Stimulated activated memory B cell treated with anti-CD40 and anti-IgM and Interleukin-4, amounts not matched to agents 10 μg/mL and 1 μg/mL and 100 μg/mL, for 72 hours (primary cell): ENCODE data around the gene PALM2AKAP2.
"Not testable (repeated sequence)": the region's sequence is repeated elsewhere in the genome, so short reads cannot be mapped to it uniquely, and the experiment has no call there.

Experiments
- ATAC-seq: fragments of 150-1000 bp; cut with Tn5 transposase; 2 replicates; pipeline ENCODE4 v1.10.0; 2021
- H3K27ac Mint-ChIP-seq: one replicate; pipeline ENCODE4 v1.8.0; 2022; ENCODE audit warnings: mild to moderate bottlenecking, mixed read lengths
- H3K27me3 Mint-ChIP-seq: one replicate; pipeline ENCODE4 v1.8.0; 2022; ENCODE audit warnings: mixed read lengths
- H3K36me3 Mint-ChIP-seq: one replicate; pipeline ENCODE4 v1.8.0; 2022; ENCODE audit warnings: mixed read lengths
- H3K4me1 Mint-ChIP-seq: one replicate; pipeline ENCODE4 v1.8.0; 2022; ENCODE audit warnings: mixed read lengths
- H3K4me3 Mint-ChIP-seq: one replicate; pipeline ENCODE4 v1.8.0; 2022; ENCODE audit warnings: mild to moderate bottlenecking, moderate library complexity, mixed read lengths
- H3K9me3 Mint-ChIP-seq: one replicate; pipeline ENCODE4 v1.8.0; 2022; ENCODE audit warnings: mixed read lengths

Gene PALM2AKAP2

DNA sequence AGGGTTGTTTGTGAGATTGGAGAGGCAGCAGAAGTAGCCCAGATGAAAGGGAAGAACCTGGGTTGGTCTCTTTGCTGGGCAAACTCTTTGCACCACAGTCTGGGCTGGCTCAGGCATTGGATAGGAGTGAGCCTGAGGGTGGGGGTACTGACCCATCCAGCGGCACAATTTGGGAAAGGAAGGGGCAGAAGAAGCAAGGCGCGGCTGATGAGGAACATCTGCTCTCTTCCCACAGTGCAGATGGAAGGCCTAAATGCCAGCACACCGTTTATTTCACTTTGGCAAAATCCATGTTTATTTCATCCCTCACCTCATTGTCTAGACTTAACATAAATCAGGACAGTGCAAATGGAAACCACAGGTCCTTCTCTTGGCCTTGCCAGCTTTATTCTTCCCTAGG lies 32.3 kb downstream of the PALM2AKAP2 start:
- peaks cover 4% of the 10 kb centered on the region for H3K9me3 Mint-ChIP-seq
- H3K4me3 Mint-ChIP-seq = no peak overlapping the region
- H3K27ac Mint-ChIP-seq = no peak overlapping the region
- H3K27me3 Mint-ChIP-seq = peaks cover 23% of the 10 kb centered on the region
- no peaks in the 10 kb centered on the region for H3K4me1 Mint-ChIP-seq
- no peaks in the 10 kb centered on the region for H3K36me3 Mint-ChIP-seq
- ATAC-seq = no peak

DNA sequence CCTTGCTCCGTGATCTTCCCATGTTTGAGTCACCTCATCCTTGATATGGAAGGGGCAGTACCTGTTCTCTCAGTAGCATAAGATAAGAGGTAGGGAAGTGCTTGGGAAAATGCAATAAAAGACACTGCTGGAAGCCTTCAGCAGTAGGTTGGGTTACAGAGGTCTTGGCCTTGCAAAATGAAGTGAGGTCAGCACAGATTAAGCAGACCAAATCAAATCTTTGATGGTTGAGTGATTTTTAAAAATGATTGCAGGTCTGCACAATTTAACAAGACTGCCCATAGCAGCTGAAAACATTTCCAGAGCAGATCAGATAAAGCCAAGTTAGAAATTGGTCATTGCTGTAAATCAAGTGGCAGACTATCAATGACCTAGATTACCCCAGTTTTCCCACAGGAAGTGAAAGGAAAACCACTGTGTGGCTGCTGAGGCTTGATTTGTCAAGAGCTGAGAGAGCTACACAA lies 32.9 kb downstream of the PALM2AKAP2 start:
- Mint-ChIP-seq H3K36me3 (no peaks in the 10 kb centered on the region), H3K27me3 (peaks cover 23% of the 10 kb centered on the region), H3K27ac (no peak overlapping the region), H3K4me3 (no peak overlapping the region), H3K9me3 (peaks cover 4% of the 10 kb centered on the region), H3K4me1 (no peaks in the 10 kb centered on the region)
- ATAC-seq = no peak

DNA sequence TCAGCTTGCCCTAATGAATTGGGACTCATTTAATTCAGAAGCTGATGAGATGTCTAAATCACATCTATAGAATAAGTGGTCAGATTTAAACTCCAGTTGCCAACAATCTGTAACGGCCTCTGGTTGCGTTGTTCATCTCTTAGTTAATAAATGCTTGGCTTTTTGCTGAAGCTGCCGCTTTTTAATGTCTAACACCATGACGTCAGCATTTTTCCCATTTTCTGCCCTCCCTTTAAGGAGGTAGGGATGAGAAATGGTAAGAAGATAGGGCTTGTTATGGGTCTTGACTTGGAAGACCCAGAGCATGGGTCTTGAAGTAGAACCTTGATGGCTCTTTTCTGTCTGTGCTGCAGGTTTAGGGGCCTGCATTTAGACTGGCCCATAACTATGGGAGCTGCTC lies 33.3 kb downstream of the PALM2AKAP2 start:
- Mint-ChIP-seq H3K9me3 (no peaks in the 10 kb centered on the region), H3K27ac (no peak overlapping the region), H3K4me1 (no peaks in the 10 kb centered on the region), H3K4me3 (no peak overlapping the region), H3K27me3 (peaks cover 23% of the 10 kb centered on the region), H3K36me3 (no peaks in the 10 kb centered on the region)
- ATAC-seq = no peak

DNA sequence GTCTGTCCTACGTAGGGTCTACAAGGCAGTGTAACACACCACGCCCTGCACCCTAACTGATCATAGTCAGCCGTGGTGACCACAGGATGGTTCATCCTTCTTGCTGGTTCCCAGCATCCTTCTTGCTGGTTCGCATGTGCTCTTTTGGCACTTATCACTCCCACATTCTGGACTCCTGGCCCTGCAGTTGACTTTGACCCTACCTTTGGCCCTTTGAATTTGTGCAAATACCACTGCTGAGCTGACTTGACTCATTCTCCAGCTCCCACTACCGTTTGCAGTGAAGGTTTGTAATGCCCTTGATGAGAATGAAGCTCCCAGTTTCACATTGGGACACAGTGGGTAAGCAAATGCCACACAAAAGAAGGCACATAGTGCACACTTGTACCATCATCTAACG lies 33.8 kb downstream of the PALM2AKAP2 start:
- H3K4me1 Mint-ChIP-seq = no peaks in the 10 kb centered on the region
- H3K27ac Mint-ChIP-seq = no peak overlapping the region
- no peaks in the 10 kb centered on the region for H3K36me3 Mint-ChIP-seq
- ATAC-seq = no peak
- no peak overlapping the region for H3K4me3 Mint-ChIP-seq
- peaks cover 23% of the 10 kb centered on the region for H3K27me3 Mint-ChIP-seq
- H3K9me3 Mint-ChIP-seq = no peaks in the 10 kb centered on the region

GRCh38 chr9:109815366-109815947 lies 35.5 kb downstream of the PALM2AKAP2 start:
- Mint-ChIP-seq H3K4me1 (no peaks in the 10 kb centered on the region), H3K27me3 (peaks cover 14% of the 10 kb centered on the region), H3K9me3 (no peaks in the 10 kb centered on the region), H3K27ac (no peak overlapping the region), H3K36me3 (no peaks in the 10 kb centered on the region), H3K4me3 (no peak overlapping the region)
- ATAC-seq = no peak

DNA sequence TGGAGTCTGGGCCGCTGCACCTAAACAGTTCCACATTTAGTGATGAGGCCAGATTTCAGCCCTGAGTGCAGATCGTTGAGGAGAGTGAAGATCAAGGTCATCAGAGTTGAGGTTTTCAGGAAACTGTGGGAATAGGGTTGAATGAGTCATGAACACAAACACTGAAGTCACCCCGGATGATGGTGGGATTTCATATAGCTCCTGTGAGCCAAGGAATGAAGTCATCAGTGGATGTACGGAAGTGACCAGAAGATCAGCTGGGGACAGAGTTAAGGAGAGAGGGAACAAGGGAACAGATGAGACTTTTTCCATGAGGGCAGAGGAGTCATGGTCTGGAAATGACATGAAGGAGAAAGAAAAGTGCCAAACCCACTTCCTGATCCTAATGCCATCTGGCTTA lies 36.5 kb downstream of the PALM2AKAP2 start:
- peaks cover 6% of the 10 kb centered on the region for H3K27me3 Mint-ChIP-seq
- H3K36me3 Mint-ChIP-seq = no peaks in the 10 kb centered on the region
- no peak for ATAC-seq
- H3K4me1 Mint-ChIP-seq = no peaks in the 10 kb centered on the region
- no peaks in the 10 kb centered on the region for H3K9me3 Mint-ChIP-seq
- H3K27ac Mint-ChIP-seq = no peak overlapping the region
- H3K4me3 Mint-ChIP-seq = no peak overlapping the region

DNA sequence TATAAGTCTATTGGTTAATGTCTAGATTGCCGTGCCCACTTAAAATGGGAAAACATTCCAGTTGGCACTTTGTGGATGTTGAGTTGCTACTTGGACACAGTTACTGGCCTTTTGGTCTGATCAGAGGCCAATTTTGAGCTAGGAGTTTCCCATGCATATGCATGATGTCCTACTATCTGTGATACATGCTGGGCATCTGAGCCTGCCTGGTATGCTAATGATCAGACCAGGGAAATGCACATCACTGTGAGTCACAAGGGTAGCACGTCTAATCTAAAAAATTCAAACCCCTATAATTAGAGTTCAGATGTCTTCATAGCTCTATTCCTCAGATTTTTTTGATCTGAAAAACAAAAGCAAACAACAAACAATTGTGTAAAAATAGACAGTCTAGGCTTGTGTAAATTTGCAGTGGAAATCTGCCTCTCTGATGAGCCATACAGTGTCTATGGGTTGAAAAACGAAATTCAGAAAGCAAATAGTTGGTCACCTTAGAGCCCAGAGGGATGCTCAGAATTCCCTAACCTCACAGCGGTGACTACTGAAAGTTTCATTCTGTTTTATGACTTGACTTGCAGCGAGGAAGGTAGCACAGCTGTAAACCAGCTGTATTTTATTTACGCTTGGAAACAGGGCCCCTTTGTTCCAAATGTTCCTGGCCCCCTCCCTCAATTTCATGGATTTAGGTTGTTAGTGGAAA lies 37.3 kb downstream of the PALM2AKAP2 start:
- no peaks in the 10 kb centered on the region for H3K4me1 Mint-ChIP-seq
- peaks cover 3% of the 10 kb centered on the region for H3K27me3 Mint-ChIP-seq
- ATAC-seq = no peak
- H3K27ac Mint-ChIP-seq = no peak overlapping the region
- no peak overlapping the region for H3K4me3 Mint-ChIP-seq
- no peaks in the 10 kb centered on the region for H3K9me3 Mint-ChIP-seq
- H3K36me3 Mint-ChIP-seq = no peaks in the 10 kb centered on the region

DNA sequence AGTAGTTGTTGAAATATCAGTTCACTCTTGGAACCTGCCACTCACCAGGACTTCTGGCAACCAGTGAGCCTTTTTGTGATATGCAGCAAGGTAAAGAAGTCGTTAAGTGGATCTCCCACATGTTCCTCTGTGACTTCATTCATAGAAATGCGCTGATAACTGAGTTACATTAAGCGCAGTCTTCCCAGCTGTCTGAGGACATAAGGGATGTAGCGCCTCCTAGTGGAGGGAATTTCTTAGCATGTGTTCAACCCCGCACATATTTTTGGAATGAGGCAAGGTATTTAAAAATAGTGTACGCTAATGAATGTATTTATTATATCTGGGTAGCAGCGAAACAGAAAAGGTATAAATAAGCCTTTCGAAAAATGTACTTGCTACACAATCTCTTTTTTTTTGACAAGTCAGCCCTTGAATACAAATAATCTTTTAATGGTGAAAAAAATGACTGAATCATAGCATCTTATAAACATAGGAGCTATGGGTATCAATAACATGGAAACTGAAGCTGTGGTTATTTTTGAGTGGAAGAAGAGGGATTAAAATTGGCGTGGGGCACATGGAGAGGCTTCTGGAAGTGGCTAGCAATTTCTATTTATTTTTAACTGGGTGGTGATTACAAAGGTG lies 38.0 kb downstream of the PALM2AKAP2 start:
- Mint-ChIP-seq H3K27ac (no peak overlapping the region), H3K36me3 (no peaks in the 10 kb centered on the region), H3K27me3 (peaks cover 8% of the 10 kb centered on the region), H3K9me3 (no peaks in the 10 kb centered on the region), H3K4me1 (no peaks in the 10 kb centered on the region), H3K4me3 (no peak overlapping the region)
- no peak for ATAC-seq

DNA sequence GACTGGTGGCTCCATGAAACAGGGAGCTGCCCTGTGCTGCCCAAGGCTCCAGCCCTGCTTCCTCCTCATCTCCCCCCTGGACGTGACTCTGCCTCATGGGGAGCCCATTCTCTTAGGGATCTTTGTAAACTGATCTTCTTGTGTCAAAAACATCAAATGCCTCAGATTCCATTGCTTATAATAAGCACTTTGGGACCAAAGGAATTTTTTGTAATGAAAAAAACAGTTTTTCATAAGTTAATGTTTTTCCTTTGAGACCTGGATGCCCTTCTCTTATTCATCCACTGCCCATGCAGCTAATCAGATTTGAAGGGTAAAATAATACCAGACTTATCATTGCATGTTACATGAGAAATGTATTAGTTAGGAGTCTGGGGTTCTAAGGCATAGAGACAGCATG lies 41.7 kb downstream of the PALM2AKAP2 start:
- ATAC-seq = no peak
- Mint-ChIP-seq H3K27ac (no peak overlapping the region), H3K36me3 (no peaks in the 10 kb centered on the region), H3K27me3 (peaks cover 19% of the 10 kb centered on the region), H3K9me3 (no peaks in the 10 kb centered on the region), H3K4me1 (no peaks in the 10 kb centered on the region), H3K4me3 (no peak overlapping the region)

GRCh38 chr9:109825383-109825782 lies 45.4 kb downstream of the PALM2AKAP2 start:
- H3K4me3 Mint-ChIP-seq, H3K4me1 Mint-ChIP-seq, H3K9me3 Mint-ChIP-seq, ATAC-seq, H3K36me3 Mint-ChIP-seq, H3K27ac Mint-ChIP-seq: not testable (repeated sequence)
- H3K27me3 Mint-ChIP-seq = peaks cover 19% of the 10 kb centered on the region

- Mint-ChIP-seq H3K36me3 (no peaks in the 10 kb centered on the region), H3K27me3 (peaks cover 19% of the 10 kb centered on the region), H3K4me3 (no peak overlapping the region), H3K27ac (no peak overlapping the region), H3K4me1 (no peaks in the 10 kb centered on the region), H3K9me3 (no peaks in the 10 kb centered on the region)
- no peak for ATAC-seq
These were observed 46.6 kb downstream of the PALM2AKAP2 start for GRCh38 chr9:109826559-109826958.

GRCh38 chr9:109828254-109828653 lies 48.3 kb downstream of the PALM2AKAP2 start:
- no peak for ATAC-seq
- H3K4me1 Mint-ChIP-seq = no peaks in the 10 kb centered on the region
- H3K27ac Mint-ChIP-seq = no peak overlapping the region
- no peaks in the 10 kb centered on the region for H3K9me3 Mint-ChIP-seq
- H3K4me3 Mint-ChIP-seq = no peak overlapping the region
- H3K27me3 Mint-ChIP-seq = peaks cover 18% of the 10 kb centered on the region
- H3K36me3 Mint-ChIP-seq = no peaks in the 10 kb centered on the region
